CD14-positive monocyte (primary cell): ENCODE data around the gene PUM2. TPM values are rescaled to one million over a fixed set of nuclear protein-coding genes. Genes with fewer than 3 reads are reported as not detected.

Experiments
- DNase-seq, 3 donors: peaks; one replicate each; pipeline ENCODE4 v3.0.0-alpha.2; 2011 to 2022
- H2AFZ ChIP-seq: 2 replicates; pipeline ENCODE4 v1.6.0; 2012; ENCODE audit warnings: mild to moderate bottlenecking, low read depth, low read length, inconsistent platforms; ENCODE audit not compliant: insufficient read depth, poor library complexity, severe bottlenecking
- H3K27ac ChIP-seq, 2 donors: 1 replicate in 1 of 2; 2 replicates in 1 of 2; pipeline ENCODE4 v1.5.1; 2012 to 2013; ENCODE audit warnings: low read length in 2 of 2, control low read depth in 1 of 2, inconsistent platforms in 1 of 2, low read depth in 1 of 2, mild to moderate bottlenecking in 1 of 2
- H3K27me3 ChIP-seq, 2 donors: one replicate each; pipeline versions ENCODE4 v1.6.0 to v1.6.1; 2011 to 2013; ENCODE audit warnings: low read length in 2 of 2; ENCODE audit not compliant: control insufficient read depth in 2 of 2, insufficient read depth in 2 of 2
- H3K36me3 ChIP-seq, 2 donors: replicated peaks in 1 of 2; 1 replicate in 1 of 2; 2 replicates in 1 of 2; pipeline versions ENCODE4 v1.5.1 to v1.6.1; 2012 to 2013; ENCODE audit warnings: low read length in 2 of 2, control low read depth in 1 of 2, inconsistent platforms in 1 of 2, mild to moderate bottlenecking in 1 of 2; ENCODE audit not compliant: insufficient read depth in 2 of 2, control insufficient read depth in 1 of 2
- H3K4me1 ChIP-seq, 2 donors: 1 replicate in 1 of 2; 2 replicates in 1 of 2; pipeline versions ENCODE4 v1.5.1 to v1.6.1; 2012 to 2013; ENCODE audit warnings: low read length in 2 of 2, control low read depth in 1 of 2, inconsistent platforms in 1 of 2, mild to moderate bottlenecking in 1 of 2, moderate library complexity in 1 of 2; ENCODE audit not compliant: insufficient read depth in 2 of 2, control insufficient read depth in 1 of 2
- H3K4me2 ChIP-seq: replicated peaks from 2 replicates; pipeline ENCODE3; 2012; ENCODE audit warnings: low read length, moderate library complexity, mild to moderate bottlenecking; ENCODE audit not compliant: poor library complexity, severe bottlenecking; ENCODE audit errors: extremely low read depth
- H3K4me3 ChIP-seq, 3 experiments: fragments of 200-600 bp in 1 of 3; sonication (generic) in 1 of 3; replicated peaks in 1 of 3; 1 replicate in 2 of 3; 2 replicates in 1 of 3; pipeline ENCODE4 v1.5.1; 2011 to 2013; ENCODE audit warnings: low read length in 3 of 3, mild to moderate bottlenecking in 3 of 3, control low read depth in 2 of 3, low read depth in 2 of 3, inconsistent platforms in 1 of 3, moderate library complexity in 1 of 3
- H3K79me2 ChIP-seq: 2 replicates; pipeline ENCODE4 v1.6.0; 2012; ENCODE audit warnings: mild to moderate bottlenecking, control low read depth, inconsistent platforms, low read length, moderate library complexity; ENCODE audit not compliant: insufficient read depth
- H3K9ac ChIP-seq: 2 replicates; pipeline ENCODE4 v1.6.0; 2017; ENCODE audit warnings: low read length, mild to moderate bottlenecking; ENCODE audit not compliant: insufficient read depth, poor library complexity, severe bottlenecking
- H3K9me3 ChIP-seq, 2 donors: replicated peaks in 1 of 2; 1 replicate in 1 of 2; 2 replicates in 1 of 2; pipeline versions ENCODE4 v1.5.1 to v1.6.1; 2012 to 2013; ENCODE audit warnings: low read length in 2 of 2, control low read depth in 1 of 2; ENCODE audit not compliant: control insufficient read depth in 1 of 2, insufficient read depth in 1 of 2
- H4K20me1 ChIP-seq: 2 replicates; pipeline ENCODE4 v1.6.0; 2012; ENCODE audit warnings: mild to moderate bottlenecking, low read length, control low read depth, moderate library complexity; ENCODE audit not compliant: insufficient read depth
- H3K27ac Mint-ChIP-seq, 7 donors: one replicate each; pipeline ENCODE4 v1.8.0; 2020; ENCODE audit warnings: mild to moderate bottlenecking in 7 of 7, mixed read lengths in 7 of 7, moderate library complexity in 6 of 7, inconsistent platforms in 2 of 7
- H3K27me3 Mint-ChIP-seq, 3 donors: one replicate each; pipeline ENCODE4 v1.8.0; 2021 to 2022; ENCODE audit warnings: low read depth in 3 of 3, mild to moderate bottlenecking in 3 of 3, mixed read lengths in 3 of 3, moderate library complexity in 3 of 3, inconsistent platforms in 1 of 3
- H3K36me3 Mint-ChIP-seq, 2 donors: one replicate each; pipeline ENCODE4 v1.8.0; 2020; ENCODE audit warnings: mixed read lengths in 2 of 2, inconsistent platforms in 1 of 2, mild to moderate bottlenecking in 1 of 2
- H3K4me1 Mint-ChIP-seq: one replicate; pipeline ENCODE4 v1.8.0; 2020; ENCODE audit warnings: mild to moderate bottlenecking, mixed read lengths
- H3K4me3 Mint-ChIP-seq, 2 donors: one replicate each; pipeline ENCODE4 v1.8.0; 2020; ENCODE audit warnings: mild to moderate bottlenecking in 2 of 2, mixed read lengths in 2 of 2, moderate library complexity in 1 of 2
- H3K9me3 Mint-ChIP-seq, 7 donors: one replicate each; pipeline ENCODE4 v1.8.0; 2020 to 2022; ENCODE audit warnings: mixed read lengths in 7 of 7, mild to moderate bottlenecking in 6 of 7, moderate library complexity in 6 of 7, inconsistent platforms in 2 of 7
- WGBS: methylation state at CpG from one replicate; pipeline ENCODE4 v1.1.5; 2013; ENCODE audit warnings: missing lambda C conversion rate; ENCODE audit not compliant: insufficient coverage; 5-methylcytosine and 5-hydroxymethylcytosine counted together
- intact Hi-C, 2 donors: fragments of 100-400 bp; cut with micrococcal nuclease; formaldehyde crosslinking; loops; one replicate each; pipeline versions ENCODE4 v1.15.0 to v1.15.1; 2023
- polyA plus RNA-seq, 3 donors: library from polyadenylated mRNA; depleted of rRNA in 1 of 3; unstranded in 2 of 3; stranded (reverse) in 1 of 3; fragments of 300-500 nt in 2 of 3; fragments of >200 nt in 1 of 3; fragmentation: Illumina TruSeq in 2 of 3; gene quantifications; 1 replicate in 2 of 3; 2 replicates in 1 of 3; pipeline ENCODE4 v1.2.3, GENCODE V29; 2012 to 2021
- TF ChIP-seq, protein P1 (sequence below): fragments of 200-600 bp; IDR thresholded peaks from one replicate; pipeline ENCODE4 v1.8.0; 2022; ENCODE audit warnings: antibody characterized with exemption, mild to moderate bottlenecking

PUM2 gene
- polyA plus RNA-seq, 3 donors: 7.2 to 22.4 (median 8.3) TPM

DNA sequence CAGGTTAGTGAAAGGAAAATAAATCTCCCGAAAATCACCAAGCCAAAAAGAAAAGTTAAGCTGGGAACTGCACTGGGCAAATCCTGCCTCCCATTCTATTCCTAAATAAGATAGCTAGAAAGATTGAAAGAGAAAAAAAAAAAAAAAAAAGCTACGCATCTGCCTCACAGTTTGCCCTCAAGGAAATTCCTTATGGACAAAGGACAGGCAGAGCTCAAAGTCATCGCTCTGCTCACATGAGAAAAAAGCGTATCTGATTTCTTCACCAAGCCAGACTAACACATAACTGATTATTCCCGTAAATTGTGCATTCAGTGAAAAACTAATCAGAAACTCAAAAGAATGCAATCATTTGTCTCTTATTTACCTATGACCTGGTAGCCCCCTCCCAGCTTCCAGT is 50.0 kb downstream of the PUM2 start:
- peaks cover 64 to 80% of the 10 kb centered on the region in 2 donors for H3K36me3 Mint-ChIP-seq
- Histone ChIP-seq H2AFZ (no peak overlapping the region), H3K27ac (no peak overlapping the region), H3K9ac (no peak overlapping the region), H3K4me1 (no peaks in the 10 kb centered on the region), H3K79me2 (peaks cover 55% of the 10 kb centered on the region), H3K4me2 (no peak overlapping the region), H3K4me3 (no peak overlapping the region), H3K36me3 (peaks cover 71 to 98% of the 10 kb centered on the region in 2 donors), H4K20me1 (peaks cover 94% of the 10 kb centered on the region), H3K27me3 (no peaks in the 10 kb centered on the region), H3K9me3 (no peaks in the 10 kb centered on the region)
- peaks cover 0 to 2% (median 0%) of the 10 kb centered on the region in 7 donors for H3K9me3 Mint-ChIP-seq
- no peak overlapping the region for H3K4me3 Mint-ChIP-seq
- H3K27ac Mint-ChIP-seq: no peak overlapping the region
- intact Hi-C loops: no loop called here
- no peaks in the 10 kb centered on the region for H3K27me3 Mint-ChIP-seq
- no peak for DNase-seq
- TF ChIP-seq, protein P1, sequence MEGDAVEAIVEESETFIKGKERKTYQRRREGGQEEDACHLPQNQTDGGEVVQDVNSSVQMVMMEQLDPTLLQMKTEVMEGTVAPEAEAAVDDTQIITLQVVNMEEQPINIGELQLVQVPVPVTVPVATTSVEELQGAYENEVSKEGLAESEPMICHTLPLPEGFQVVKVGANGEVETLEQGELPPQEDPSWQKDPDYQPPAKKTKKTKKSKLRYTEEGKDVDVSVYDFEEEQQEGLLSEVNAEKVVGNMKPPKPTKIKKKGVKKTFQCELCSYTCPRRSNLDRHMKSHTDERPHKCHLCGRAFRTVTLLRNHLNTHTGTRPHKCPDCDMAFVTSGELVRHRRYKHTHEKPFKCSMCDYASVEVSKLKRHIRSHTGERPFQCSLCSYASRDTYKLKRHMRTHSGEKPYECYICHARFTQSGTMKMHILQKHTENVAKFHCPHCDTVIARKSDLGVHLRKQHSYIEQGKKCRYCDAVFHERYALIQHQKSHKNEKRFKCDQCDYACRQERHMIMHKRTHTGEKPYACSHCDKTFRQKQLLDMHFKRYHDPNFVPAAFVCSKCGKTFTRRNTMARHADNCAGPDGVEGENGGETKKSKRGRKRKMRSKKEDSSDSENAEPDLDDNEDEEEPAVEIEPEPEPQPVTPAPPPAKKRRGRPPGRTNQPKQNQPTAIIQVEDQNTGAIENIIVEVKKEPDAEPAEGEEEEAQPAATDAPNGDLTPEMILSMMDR: no peak
- H3K4me1 Mint-ChIP-seq: no peaks in the 10 kb centered on the region
- 100% methylated on average over 3 of the region's 5 CpGs for WGBS

DNA sequence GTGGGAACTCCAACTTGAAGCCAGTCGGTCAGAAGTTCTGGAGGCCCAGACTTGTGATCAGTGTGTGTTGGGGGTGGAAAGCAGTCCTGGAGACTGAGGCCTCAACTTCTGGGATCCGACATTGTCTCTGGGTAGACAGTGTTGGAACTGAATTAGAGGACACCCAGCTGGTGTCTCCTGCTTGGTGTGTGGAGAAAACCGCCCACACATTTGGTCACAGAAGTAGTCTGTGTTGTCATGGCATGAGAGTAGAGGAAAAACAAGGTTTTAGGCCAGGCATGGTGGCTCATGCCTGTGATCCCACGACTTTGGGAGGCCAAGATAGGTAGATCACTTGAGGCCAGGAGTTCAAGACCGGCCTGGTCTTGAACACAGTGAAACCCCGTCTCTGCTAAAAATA is 51.5 kb downstream of the PUM2 start:
- Histone ChIP-seq H3K4me2 (no peak overlapping the region), H3K27ac (no peak overlapping the region), H2AFZ (no peak overlapping the region), H3K4me3 (no peak overlapping the region), H3K4me1 (no peaks in the 10 kb centered on the region), H3K9me3 (no peaks in the 10 kb centered on the region), H3K36me3 (peaks cover 64 to 95% of the 10 kb centered on the region in 2 donors), H4K20me1 (peaks cover 94% of the 10 kb centered on the region), H3K79me2 (peaks cover 50% of the 10 kb centered on the region), H3K27me3 (no peaks in the 10 kb centered on the region), H3K9ac (no peak overlapping the region)
- WGBS: 98% methylated on average over 6 of the region's 6 CpGs
- no peak for DNase-seq
- peaks cover 69 to 83% of the 10 kb centered on the region in 2 donors for H3K36me3 Mint-ChIP-seq
- H3K4me3 Mint-ChIP-seq: no peak overlapping the region
- peak overlapping the region in 4 of 7 donors; percentile 36 to 58 (median 48) for H3K27ac Mint-ChIP-seq
- intact Hi-C loops: no loop called here
- TF ChIP-seq, protein P1: no peak
- H3K9me3 Mint-ChIP-seq: peaks cover 0 to 2% (median 0%) of the 10 kb centered on the region in 7 donors
- no peaks in the 10 kb centered on the region for H3K27me3 Mint-ChIP-seq
- no peaks in the 10 kb centered on the region for H3K4me1 Mint-ChIP-seq
